GM21528 (cell line): ENCODE results near the gene ATRX.
"Not testable (repeated sequence)": the region's sequence is repeated elsewhere in the genome, so short reads cannot be mapped to it uniquely, and the experiment has no call there.

Source experiments
- ATAC-seq: cut with Tn5 transposase; IDR thresholded peaks from one replicate; pipeline ENCODE4 v1.9.1; 2021; ENCODE audit warnings: mild to moderate bottlenecking, moderate library complexity; ENCODE audit not compliant: unreplicated experiment, low FRiP score

ATRX gene

DNA sequence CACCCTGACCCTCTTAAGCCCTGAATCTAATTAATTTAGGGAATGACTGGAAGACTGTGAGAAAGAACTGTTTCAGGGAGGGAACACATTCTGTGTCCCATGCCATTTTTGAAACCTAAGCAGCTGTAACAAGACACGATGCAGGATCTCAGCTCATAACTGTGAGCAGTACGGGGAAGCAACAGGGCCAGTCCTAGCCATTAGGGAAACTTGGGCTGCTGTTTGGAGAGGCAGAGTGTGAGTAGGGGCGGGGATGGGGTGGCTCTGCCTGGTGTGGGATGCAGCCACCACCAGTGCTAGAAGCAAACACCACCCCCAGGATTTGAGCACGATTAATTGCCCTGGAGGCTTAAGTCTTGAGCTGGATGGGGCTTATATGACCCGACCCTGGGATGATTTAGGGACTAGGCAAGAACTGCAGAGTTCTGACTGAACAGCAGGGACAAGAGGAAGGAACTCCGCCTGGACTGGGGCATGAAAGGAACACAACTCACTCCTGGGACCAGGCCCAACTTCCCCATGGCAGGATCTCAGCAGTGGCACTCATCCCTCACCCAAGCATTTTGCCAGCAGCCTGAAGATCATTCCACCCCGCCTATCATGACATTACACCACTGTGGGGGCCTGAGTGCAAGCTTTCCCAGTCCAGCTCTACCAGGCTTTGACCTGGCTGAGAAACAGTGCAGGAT, 43.1 kb downstream of the ATRX start:
- no peak for ATAC-seq

DNA sequence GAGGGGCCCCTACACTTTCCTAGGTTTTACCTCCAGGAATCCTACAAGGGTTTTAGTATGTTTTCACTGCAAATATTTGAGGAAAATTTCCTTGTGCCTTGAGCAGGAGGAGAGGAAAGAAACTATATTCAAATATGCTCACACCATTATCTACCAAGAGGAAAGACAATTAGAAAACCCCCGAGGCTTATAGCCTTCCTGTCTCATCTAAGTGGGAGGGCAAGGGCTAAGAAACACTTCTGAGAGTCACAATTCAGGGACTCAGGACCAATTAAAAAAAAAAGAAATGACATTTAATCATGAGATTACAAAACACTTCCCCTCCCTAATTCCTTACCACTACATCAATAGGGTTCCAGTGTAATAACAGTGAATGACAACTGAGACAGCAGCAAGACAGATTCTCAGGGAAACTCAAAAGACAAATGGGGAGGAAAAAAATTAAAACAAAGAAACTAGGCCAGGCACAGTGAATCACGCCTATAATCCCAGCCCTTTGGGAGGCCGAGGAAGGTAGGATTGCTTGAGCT, 45.6 kb downstream of the ATRX start:
- ATAC-seq, result no peak

DNA sequence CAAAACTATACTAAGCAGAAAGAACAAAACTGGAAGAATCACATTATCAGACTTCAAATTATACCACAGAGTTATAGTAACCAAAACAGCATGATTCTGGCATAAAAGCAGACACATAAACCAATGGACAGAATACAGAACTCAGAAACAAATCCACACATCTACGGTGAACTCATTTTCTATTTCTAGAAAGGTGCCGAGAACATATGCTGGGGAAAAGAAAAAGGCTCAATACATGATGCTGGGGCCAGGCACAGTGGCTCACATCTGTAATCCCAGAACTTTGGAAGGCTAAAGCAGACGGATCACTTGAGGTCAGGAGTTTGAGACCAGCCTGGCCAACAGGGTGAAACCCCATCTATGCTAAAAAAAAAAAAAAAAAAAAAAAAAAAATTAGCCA, 52.7 kb downstream of the ATRX start:
- no peak for ATAC-seq

DNA sequence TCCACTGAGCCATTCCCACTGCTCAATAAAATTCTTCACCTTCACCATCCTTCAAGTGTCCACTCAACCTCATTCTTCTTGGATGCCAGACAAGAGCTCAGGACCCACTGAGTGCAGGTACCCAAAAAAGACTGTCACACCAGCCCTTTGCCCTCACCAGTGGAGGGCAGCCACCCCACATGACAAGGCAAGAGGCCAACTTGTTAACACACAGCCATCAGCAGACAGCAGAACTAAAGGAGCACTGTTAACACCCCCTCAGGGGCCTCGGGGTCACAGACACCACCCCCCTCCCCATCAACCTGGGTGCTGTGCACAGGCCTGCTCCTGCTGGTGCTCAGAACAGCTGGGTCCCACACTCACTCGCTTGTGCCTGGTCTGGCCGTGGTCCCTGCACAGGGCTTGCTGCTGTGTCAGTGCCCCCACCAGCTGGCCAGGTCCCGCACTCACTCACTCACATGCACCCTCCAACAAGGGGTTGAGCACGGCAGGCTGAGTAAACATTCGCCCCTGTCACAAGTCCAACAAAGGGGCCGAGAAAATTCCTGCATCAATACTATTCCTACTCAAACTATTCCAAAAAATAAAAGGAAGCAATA, 54.1 kb downstream of the ATRX start:
- no peak for ATAC-seq

DNA sequence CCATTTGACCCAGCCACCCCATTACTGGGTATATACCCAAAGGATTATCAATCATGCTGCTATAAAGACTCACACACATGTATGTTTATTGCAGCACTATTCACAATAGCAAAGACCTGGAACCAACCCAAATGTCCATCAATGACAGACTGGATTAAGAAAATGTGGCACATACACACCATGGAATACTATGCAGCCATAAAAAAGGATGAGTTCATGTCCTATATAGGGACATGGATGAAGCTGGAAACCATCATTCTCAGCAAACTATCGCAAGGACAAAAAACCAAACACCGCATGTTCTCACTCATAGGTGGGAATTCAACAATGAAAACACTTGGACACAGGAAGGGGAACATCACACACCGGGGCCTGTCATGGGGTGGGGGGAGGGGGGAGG, 59.9 kb downstream of the ATRX start:
- ATAC-seq, result not testable (repeated sequence)

DNA sequence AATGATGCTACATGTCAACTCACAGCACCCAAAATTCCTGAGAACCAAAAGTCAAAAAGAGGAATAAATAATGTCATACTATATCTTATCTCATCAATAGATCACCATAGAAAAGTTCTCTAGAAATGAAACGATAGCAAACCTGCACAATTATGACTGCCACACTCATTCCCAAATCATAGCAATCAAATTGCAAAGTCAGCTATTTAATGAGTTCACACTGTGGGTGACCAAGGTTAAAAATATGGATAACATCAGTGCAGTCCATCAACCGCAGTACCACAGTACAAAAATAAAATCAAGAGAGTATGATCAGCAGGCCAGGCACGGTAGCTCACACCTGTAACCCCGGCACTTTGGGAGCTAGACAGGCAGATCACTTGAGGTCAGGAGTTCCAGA, 62.3 kb downstream of the ATRX start:
- no peak for ATAC-seq

DNA sequence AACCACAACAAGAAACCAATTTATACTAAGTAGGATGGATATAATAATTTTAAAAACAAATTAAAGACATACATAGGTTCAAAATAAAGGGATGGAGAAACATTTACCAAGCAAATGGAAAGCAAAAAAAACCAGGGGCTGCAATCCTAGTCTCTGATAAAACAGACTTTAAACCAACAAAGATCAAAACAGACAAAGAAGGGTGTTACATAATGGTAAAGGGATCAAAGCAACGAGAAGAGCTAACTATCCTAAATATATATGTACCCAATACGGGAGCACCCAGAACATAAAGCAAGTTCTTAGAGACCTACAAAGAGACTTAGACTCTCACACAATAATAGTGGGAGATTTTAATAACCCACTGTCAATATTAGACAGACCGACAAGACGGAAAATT, 66.6 kb downstream of the ATRX start:
- ATAC-seq, result no peak

DNA sequence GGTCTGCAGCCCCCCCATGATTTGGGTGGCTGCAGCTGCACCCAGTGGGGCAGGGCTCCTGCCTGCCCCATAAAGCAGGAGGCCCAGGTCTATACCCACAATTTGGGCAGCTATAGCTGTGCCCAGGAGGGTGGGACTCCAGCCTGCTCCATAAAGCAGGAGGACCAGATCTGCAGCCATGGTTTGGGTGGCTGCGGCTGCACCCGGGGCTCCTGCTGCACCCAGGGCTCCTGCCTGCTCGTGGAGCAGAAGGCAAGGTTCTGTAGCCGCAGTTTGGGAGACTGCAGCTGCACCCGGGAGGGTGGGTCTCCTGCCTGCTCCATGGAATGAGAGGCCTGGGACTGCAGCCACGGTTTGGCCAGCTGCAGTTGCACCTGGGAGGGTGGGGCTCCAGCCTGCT, 81.1 kb downstream of the ATRX start:
- ATAC-seq, result no peak

DNA sequence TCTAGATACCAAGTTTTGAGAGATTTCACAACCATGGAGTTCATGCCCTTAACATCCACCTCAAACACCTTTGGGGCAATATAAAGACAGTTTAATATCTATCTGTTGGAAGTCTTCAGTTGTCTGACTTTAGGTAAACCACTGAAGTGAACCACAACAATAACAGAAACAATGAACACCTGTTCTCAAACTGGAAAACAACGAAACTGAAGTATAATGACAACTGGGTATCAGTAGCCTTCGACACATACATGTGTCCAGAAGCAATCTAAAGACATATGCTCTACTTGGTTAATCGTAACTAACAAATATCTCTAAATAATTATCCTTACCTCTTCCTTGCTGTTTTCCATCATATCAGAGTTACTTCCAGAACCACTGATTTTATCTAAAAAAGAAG, 87.8 kb downstream of the ATRX start:
- ATAC-seq, result no peak

DNA sequence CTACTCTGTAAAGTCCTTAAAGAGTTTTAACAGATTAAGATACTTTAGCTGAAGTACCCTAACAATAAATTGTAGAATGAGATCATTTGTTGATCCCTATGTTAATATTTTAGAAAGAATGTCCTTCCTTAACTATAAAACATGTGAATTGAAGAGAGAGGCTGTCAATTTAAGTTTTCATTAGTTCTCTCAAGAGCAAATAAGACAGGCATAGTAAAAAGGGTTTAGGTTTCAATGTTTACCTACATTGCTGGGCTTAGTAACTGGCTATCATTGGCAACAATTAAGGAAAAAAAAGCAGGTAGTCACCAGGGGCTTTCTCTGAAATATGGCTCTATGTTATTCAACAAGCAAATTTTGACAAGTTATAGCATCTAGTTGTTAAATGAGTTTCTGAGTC, 91.5 kb downstream of the ATRX start:
- no peak for ATAC-seq

DNA sequence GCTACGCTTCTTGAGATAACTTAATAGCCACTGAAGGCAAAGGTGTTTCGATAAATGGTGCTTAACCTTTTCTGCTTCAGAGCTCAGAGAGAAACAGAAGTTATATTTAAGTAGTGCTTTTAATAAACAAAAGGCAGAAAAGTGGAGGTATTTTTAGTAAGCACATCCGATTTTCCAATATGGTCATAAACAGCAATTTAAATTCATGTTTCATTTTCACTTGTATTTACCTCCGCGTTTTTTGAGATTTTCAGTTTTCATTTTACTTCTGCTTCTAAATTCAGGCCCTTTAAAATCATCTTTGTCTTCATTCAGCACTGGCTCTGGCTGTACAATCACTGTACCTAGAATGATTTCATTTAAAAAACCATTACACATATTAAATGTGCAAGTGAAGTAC, 92.4 kb downstream of the ATRX start:
- no peak for ATAC-seq

DNA sequence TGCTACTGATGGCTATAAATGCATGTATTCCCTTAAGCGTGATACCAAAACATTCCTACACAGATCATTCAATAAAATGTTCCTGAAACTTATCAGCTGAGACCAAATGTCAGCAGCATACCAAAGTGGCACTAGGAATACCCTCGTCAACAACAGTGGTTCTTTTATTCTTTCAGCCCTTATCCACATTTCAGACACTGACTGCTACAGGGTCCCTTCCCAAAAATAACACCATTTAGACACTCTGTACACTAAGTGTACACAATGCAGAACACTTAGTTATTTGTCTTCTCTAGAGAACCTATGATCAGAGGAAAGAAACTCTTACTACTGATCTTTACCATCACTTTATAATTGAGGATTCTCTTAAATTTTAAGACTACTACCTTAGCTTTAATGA, 94.1 kb downstream of the ATRX start:
- ATAC-seq, result no peak

DNA sequence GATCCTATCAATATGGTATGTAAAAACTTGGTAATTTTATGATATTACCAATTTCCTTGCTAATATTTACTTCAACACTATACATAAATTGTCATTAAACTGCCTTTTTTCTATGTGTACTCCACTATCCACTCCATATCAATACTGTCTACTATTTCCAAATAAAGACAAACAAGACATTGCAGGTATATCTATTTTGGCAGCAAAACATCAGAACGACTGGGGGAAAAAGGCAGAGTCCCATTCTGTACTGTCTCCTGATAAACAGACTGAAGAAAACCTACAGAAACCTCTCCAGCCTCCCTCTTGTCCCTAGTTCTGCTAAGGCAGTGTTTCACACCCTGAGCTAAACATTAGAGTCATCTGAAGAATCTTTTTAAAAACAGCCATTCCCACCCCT, 96.6 kb downstream of the ATRX start:
- no peak for ATAC-seq

DNA sequence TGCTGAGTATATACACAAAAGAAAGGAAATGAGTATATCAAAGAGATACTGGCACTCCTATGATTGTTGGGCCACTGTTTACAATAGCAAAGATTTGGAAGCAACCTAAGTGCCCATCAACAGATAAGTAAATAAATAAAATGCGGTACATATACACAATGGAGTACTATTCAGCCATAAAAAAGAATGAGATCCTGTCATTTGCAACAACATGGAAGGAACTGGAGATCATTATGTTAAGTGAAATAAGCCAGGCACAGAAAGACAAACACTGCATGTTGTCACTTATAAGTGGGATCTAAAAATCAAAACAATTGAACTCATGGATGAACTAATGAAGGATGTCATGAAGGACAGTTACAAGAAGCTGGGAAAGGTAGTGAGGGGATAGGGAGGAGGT, 100.3 kb downstream of the ATRX start:
- ATAC-seq, result not testable (repeated sequence)

DNA sequence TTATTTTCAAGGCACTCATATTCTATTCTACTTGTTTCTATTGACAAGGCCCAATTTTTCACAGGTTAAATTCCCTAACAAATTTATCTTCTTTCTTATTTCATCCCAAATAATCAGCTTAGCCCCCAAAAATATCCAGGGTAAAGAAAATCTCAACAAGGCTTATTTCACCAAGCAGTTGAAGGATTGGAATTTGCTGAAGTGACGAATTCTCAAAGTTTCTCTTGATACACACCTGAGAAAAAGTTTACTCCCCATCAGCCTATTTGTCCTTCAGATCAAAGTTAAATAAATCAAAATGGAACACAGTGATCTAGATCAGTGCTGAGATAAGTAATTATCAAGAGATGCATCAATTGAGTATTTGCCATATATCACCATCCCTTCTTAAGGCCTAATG, 106.9 kb downstream of the ATRX start:
- ATAC-seq, result no peak

DNA sequence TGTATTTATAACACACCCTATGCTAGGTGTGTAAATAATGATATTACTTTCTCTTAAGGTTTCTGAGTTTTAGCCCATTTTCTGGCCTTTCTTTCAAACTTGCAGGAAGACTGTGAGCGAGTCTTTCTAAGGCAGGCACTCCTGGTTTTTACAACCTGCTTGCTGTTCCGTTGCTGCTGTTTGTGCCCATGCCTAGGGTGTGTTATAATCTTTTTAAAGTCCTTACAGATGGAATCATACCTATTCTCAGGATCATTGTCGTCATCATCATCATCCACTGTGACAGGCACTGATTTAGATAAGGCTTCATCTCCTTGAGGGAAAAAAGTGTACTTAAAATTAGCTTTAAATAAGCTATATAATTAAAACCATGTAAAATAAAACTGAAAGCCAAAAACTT, 110.0 kb downstream of the ATRX start:
- ATAC-seq, result no peak

DNA sequence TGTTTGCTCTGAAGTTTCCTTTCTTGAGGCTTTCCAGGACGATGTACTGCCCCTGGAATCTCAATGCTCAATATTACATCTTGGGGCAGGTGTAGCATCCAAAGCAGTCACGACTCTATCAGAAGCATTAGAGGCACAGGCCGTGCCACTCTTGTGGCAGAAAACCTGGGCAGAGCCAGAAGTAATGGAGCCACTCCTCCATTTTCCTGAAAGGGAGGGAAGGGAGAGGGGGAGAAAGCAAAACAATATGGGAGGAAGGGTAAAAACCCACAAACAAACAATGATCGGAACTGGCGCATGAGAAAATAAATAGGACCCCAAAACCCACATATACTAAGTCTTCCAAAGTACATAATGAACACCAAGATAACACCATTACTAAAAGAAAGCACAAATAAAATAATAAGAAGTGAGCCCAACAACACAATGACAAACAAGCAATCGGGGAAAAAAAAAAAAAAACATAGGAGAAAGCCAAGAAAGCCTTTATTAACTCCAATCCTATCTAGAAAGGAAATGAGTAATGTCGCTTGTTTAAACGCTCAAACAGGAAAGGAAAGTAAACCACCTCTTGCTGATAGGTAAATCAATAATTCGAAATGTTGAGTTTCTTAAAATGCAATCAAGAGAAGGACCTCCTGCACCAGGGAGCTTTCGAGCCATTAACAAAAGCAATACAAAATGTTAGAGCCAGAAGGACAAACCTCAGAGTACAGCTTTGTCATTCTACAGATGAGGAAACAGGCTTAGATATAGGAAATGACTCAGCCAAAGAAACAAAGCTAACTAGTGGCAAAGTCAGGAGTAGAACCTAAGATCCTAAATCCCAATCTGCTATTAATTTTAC, 117.4 kb downstream of the ATRX start:
- no peak for ATAC-seq

DNA sequence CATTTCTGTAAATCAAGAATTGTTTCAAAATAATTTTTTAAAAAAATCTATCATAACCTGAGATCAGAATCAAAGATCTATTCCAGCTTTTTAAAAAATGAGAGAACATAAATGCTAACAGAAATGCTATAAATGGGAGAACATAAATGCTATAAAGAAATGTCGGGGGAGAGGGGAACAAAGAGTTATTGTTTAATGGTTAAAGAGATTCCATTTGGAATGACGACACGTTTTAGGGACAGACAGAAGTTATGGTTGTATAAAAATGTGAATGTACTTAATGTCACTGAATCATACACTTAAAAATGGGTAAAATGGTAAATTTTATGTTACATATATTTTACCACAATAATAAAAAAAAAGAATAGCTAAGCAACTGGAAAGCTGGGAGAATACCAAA, 127.1 kb downstream of the ATRX start:
- no peak for ATAC-seq

DNA sequence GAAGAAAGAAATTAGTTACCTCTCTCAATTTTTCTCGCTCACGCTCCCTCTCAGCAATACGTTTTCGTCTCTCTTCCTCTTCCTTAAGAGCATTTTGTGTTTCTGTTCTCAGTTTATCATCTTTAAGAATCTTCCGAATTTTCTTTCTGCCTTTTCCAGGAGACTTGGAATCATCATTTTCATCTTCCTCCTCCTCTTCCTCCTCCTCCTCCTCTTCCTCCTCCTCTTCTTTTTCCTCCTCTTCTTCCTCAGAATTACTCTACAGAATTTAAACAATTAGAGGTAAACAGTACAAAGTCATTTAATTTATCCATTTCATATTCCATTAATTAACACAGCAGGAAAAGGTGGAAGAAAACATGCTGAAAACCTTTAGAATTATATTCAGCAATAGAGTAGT, 133.9 kb downstream of the ATRX start:
- ATAC-seq, result no peak

DNA sequence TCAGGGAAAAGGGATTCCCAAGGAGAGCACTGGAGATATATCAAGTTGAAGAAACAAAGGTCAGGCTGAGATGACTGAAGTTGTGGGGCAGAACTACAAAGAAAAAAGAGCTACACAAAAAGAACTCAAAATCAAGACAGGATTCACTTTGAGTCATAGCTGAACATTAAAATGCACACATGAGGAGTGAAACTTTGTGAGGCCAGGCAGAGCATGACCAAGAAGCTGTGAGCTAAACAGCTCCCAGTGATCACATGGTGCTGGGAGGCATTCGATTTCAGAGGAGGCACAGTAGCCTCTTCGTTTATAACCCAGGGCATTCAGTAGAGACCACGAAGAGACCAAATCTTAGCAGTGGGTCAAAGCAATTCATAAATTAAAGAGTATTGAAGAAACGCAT, 145.3 kb downstream of the ATRX start:
- ATAC-seq, result no peak

DNA sequence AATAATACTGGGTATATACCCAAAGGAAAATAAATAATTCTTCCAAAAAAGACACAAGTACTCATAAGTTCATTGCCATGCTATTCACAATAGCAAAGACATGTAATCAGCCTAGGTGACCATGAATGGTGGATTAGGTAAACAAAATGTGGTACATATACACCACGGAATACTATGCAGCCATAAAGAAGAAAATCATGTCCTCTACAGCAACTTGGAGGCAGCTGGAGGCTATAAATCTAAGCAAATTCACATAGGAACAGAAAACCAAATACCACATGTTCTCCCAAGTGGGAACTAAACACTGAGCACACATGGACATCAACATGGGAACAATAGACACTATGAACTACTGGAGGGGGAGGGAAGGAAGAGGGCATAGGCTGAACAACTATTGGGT, 146.2 kb downstream of the ATRX start:
- no peak for ATAC-seq

DNA sequence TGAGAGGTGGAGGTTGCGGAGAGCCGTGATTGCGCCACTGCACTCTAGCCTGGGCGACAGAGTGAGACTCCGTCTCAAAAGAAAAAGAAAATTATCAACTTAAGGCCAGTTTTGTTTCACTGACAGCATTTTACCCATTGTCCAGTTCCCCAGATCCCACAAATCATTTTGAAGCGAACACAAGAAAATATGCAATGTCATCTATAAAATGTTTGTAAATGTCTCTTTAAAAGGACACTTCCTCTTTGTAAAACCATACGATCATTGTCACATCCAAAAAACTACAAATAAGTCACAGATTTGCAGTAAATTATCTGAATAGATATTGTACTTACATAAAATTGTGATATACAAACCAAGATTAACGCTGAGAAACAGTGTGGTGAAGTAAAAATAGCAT, 147.6 kb downstream of the ATRX start:
- no peak for ATAC-seq
